ENCODE results near the gene CREB5.

DNA sequence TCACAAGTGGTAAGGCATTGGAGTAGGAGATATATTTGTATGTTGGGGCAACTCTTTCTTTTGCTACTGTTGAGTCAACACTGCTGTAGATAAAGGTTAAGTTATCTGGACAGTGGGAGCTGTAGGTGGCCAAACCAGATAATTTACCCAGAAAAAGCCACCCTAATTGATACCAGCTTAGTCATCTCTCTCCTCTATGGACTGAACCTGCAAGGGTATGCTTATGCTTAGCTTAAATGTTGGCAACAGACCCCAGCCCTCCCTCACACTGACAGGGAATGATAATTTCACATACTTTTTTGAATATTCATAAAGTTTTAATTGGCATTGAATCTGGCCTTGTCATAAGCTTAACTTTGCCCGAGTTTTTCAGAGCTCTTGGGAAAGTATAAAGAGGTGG lies 66.3 kb downstream of the CREB5 start:
- TF ChIP-seq, protein P1, sequence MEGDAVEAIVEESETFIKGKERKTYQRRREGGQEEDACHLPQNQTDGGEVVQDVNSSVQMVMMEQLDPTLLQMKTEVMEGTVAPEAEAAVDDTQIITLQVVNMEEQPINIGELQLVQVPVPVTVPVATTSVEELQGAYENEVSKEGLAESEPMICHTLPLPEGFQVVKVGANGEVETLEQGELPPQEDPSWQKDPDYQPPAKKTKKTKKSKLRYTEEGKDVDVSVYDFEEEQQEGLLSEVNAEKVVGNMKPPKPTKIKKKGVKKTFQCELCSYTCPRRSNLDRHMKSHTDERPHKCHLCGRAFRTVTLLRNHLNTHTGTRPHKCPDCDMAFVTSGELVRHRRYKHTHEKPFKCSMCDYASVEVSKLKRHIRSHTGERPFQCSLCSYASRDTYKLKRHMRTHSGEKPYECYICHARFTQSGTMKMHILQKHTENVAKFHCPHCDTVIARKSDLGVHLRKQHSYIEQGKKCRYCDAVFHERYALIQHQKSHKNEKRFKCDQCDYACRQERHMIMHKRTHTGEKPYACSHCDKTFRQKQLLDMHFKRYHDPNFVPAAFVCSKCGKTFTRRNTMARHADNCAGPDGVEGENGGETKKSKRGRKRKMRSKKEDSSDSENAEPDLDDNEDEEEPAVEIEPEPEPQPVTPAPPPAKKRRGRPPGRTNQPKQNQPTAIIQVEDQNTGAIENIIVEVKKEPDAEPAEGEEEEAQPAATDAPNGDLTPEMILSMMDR (IDR thresholded peaks at IDR 0.05), result no peak
- TF ChIP-seq POLR2A (IDR thresholded peaks at IDR 0.05), result no peak
- TF ChIP-seq POLR2AphosphoS5 (IDR thresholded peaks at IDR 0.05), result no peak
- TF ChIP-seq EP300 (IDR thresholded peaks at IDR 0.05), result no peak
